Measurements from ENCODE around the gene SP4.

The SP4 gene

GRCh38 chr7:21401944-21402343 is 25.9 kb upstream of the SP4 start:
- H3K27me3 ChIP-seq (ENCODE audit: insufficient read depth, poor library complexity, severe bottlenecking): no peaks in the 10 kb centered on the region
- H3K4me3 ChIP-seq (replicated peaks; ENCODE audit: insufficient read depth, low read length): no peak overlapping the region
- H3K27ac ChIP-seq (replicated peaks): no peak overlapping the region
- TF ChIP-seq, protein P1, sequence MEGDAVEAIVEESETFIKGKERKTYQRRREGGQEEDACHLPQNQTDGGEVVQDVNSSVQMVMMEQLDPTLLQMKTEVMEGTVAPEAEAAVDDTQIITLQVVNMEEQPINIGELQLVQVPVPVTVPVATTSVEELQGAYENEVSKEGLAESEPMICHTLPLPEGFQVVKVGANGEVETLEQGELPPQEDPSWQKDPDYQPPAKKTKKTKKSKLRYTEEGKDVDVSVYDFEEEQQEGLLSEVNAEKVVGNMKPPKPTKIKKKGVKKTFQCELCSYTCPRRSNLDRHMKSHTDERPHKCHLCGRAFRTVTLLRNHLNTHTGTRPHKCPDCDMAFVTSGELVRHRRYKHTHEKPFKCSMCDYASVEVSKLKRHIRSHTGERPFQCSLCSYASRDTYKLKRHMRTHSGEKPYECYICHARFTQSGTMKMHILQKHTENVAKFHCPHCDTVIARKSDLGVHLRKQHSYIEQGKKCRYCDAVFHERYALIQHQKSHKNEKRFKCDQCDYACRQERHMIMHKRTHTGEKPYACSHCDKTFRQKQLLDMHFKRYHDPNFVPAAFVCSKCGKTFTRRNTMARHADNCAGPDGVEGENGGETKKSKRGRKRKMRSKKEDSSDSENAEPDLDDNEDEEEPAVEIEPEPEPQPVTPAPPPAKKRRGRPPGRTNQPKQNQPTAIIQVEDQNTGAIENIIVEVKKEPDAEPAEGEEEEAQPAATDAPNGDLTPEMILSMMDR (IDR thresholded peaks at IDR 0.05; ENCODE audit: insufficient read depth, low read length): no peak
- TF ChIP-seq, protein P2, sequence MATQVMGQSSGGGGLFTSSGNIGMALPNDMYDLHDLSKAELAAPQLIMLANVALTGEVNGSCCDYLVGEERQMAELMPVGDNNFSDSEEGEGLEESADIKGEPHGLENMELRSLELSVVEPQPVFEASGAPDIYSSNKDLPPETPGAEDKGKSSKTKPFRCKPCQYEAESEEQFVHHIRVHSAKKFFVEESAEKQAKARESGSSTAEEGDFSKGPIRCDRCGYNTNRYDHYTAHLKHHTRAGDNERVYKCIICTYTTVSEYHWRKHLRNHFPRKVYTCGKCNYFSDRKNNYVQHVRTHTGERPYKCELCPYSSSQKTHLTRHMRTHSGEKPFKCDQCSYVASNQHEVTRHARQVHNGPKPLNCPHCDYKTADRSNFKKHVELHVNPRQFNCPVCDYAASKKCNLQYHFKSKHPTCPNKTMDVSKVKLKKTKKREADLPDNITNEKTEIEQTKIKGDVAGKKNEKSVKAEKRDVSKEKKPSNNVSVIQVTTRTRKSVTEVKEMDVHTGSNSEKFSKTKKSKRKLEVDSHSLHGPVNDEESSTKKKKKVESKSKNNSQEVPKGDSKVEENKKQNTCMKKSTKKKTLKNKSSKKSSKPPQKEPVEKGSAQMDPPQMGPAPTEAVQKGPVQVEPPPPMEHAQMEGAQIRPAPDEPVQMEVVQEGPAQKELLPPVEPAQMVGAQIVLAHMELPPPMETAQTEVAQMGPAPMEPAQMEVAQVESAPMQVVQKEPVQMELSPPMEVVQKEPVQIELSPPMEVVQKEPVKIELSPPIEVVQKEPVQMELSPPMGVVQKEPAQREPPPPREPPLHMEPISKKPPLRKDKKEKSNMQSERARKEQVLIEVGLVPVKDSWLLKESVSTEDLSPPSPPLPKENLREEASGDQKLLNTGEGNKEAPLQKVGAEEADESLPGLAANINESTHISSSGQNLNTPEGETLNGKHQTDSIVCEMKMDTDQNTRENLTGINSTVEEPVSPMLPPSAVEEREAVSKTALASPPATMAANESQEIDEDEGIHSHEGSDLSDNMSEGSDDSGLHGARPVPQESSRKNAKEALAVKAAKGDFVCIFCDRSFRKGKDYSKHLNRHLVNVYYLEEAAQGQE (IDR thresholded peaks at IDR 0.05; ENCODE audit: insufficient replicate concordance, low read depth): no peak
- no peak for TF ChIP-seq SPI1 (IDR thresholded peaks at IDR 0.05; ENCODE audit: borderline replicate concordance, low read depth)
- TF ChIP-seq GABPA (IDR thresholded peaks at IDR 0.05; ENCODE audit: low read depth): no peak
- no peak for TF ChIP-seq POLR2AphosphoS5 (IDR thresholded peaks at IDR 0.05; ENCODE audit: low read depth)
- DNase-seq (ENCODE audit: low read depth in 1 of 2, low spot score in 1 of 2): no peak

- DNase-seq (ENCODE audit: low read depth in 1 of 2, low spot score in 1 of 2): no peak
- H3K27me3 ChIP-seq (ENCODE audit: insufficient read depth, poor library complexity, severe bottlenecking): no peaks in the 10 kb centered on the region
Measured at GRCh38 chr7:21407796-21408480, 19.9 kb upstream of the SP4 start.

DNA sequence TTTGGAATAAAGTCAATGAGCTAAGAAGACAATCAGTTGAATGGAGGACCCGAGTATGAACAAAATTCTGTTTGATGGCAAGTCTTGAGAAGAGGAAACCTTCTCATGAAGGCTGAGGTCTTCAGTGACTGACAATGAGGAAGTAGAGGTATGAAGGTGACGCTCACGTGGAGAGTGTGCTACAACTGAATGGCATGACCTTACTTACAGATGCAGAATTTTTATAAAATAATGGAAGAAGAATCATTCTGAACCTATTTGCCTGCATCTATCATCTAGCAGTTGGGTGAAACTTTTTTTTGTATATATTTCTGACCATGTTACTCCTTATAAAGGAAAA is 19.4 kb upstream of the SP4 start:
- H3K27me3 ChIP-seq (ENCODE audit: insufficient read depth, poor library complexity, severe bottlenecking): no peaks in the 10 kb centered on the region
- no peak for TF ChIP-seq POLR2AphosphoS5 (IDR thresholded peaks at IDR 0.05; ENCODE audit: low read depth)
- TF ChIP-seq GABPA (IDR thresholded peaks at IDR 0.05; ENCODE audit: low read depth): no peak
- no peak overlapping the region for H3K27ac ChIP-seq (replicated peaks)
- no peak for DNase-seq (ENCODE audit: low read depth in 1 of 2, low spot score in 1 of 2)
- no peak overlapping the region for H3K4me3 ChIP-seq (replicated peaks; ENCODE audit: insufficient read depth, low read length)

More at GRCh38 chr7:21407796-21408480, 19.9 kb upstream of the SP4 start:
- no peak for TF ChIP-seq POLR2AphosphoS5 (IDR thresholded peaks at IDR 0.05; ENCODE audit: low read depth)
- TF ChIP-seq GABPA (IDR thresholded peaks at IDR 0.05; ENCODE audit: low read depth): no peak
- TF ChIP-seq, protein P2 (IDR thresholded peaks at IDR 0.05; ENCODE audit: insufficient replicate concordance, low read depth): no peak
- TF ChIP-seq, protein P1 (IDR thresholded peaks at IDR 0.05; ENCODE audit: insufficient read depth, low read length): no peak
- no peak for TF ChIP-seq SPI1 (IDR thresholded peaks at IDR 0.05; ENCODE audit: borderline replicate concordance, low read depth)
- Histone ChIP-seq H3K27ac (replicated peaks) (no peak overlapping the region), H3K4me3 (replicated peaks; ENCODE audit: insufficient read depth, low read length) (no peak overlapping the region)

DNA sequence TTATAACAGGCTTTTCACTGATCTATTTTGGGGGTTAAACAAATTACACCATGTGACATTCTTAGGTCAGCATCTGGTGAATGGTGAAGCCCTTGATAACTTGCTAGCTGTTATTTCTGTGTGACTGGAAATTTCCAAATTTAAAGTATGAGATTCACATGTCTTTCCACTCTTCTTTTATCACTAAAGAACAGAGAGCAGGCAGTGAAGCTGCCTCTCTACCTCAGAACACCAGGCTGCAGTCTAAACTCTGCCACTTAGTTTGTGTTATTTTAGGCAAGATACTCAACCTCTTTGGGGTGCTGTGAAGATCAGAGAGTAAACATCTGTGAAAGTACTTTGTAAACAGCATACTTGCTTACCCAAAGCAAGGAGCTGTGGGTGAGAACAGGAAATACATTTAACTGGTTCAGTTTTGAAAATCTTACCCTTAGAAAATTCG is 15.5 kb upstream of the SP4 start:
- no peaks in the 10 kb centered on the region for H3K27me3 ChIP-seq (ENCODE audit: insufficient read depth, poor library complexity, severe bottlenecking)
- no peak overlapping the region for H3K4me3 ChIP-seq (replicated peaks; ENCODE audit: insufficient read depth, low read length)
- no peak for TF ChIP-seq POLR2AphosphoS5 (IDR thresholded peaks at IDR 0.05; ENCODE audit: low read depth)
- no peak for DNase-seq (ENCODE audit: low read depth in 1 of 2, low spot score in 1 of 2)
- no peak overlapping the region for H3K27ac ChIP-seq (replicated peaks)

DNA sequence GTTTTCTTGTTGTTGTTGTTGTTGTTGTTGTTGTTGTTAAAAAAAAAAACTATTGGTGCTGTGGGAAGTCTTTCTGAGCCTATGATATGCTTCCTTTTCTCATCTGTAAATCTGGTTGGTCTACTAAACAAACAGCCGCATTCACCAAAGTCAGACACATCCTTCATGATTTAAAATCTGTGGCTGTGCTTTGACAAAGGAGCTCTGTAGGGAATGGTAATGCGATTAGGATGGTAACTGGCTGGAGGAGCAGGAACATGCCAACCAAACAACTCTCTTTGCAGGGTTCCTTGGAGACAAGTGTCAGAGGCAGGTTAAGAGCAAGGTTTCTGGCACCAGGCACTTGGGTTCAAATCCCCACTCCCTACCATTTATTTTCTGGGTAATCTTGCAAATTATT is 14.9 kb upstream of the SP4 start:
- H3K4me3 ChIP-seq (replicated peaks; ENCODE audit: insufficient read depth, low read length): no peak overlapping the region
- TF ChIP-seq, protein P1 (IDR thresholded peaks at IDR 0.05; ENCODE audit: insufficient read depth, low read length): no peak
- TF ChIP-seq GABPA (IDR thresholded peaks at IDR 0.05; ENCODE audit: low read depth): no peak
- TF ChIP-seq POLR2AphosphoS5 (IDR thresholded peaks at IDR 0.05; ENCODE audit: low read depth): no peak
- TF ChIP-seq SPI1 (IDR thresholded peaks at IDR 0.05; ENCODE audit: borderline replicate concordance, low read depth): no peak
- TF ChIP-seq, protein P2 (IDR thresholded peaks at IDR 0.05; ENCODE audit: insufficient replicate concordance, low read depth): no peak
- H3K27me3 ChIP-seq (ENCODE audit: insufficient read depth, poor library complexity, severe bottlenecking): no peaks in the 10 kb centered on the region
- no peak for DNase-seq (ENCODE audit: low read depth in 1 of 2, low spot score in 1 of 2)
- H3K27ac ChIP-seq (replicated peaks): no peak overlapping the region

Data from HL-60 (cell line).